GM23338 (cell line): Measurements from ENCODE around the gene LCN10. TPM values are rescaled to one million over a fixed set of nuclear protein-coding genes. Genes with fewer than 3 reads are reported as not detected.

ENCODE experiments used
- ATAC-seq: fragments of 200-7000 bp; cut with Tn5 transposase; 3 replicates; pipeline ENCODE4 v1.9.1; 2020
- DNase-seq: peaks from one replicate; pipeline ENCODE4 v3.0.0-alpha.2; 2015; ENCODE audit warnings: low spot score
- H2AFZ ChIP-seq: fragments of 200-600 bp; sonication (generic); 2 replicates; pipeline ENCODE4 v1.8.0; 2016; ENCODE audit warnings: antibody characterized with exemption, mild to moderate bottlenecking, moderate library complexity
- H3F3A ChIP-seq: fragments of 200-600 bp; sonication (generic); replicated peaks from 2 replicates; pipeline ENCODE4 v1.8.0; 2017; ENCODE audit warnings: antibody characterized with exemption, mixed run types, low read depth
- H3K27ac ChIP-seq: fragments of 200-600 bp; sonication (generic); 2 replicates; pipeline ENCODE4 v1.6.1; 2016; ENCODE audit warnings: low read depth
- H3K27me3 ChIP-seq: fragments of 200-600 bp; sonication (generic); 2 replicates; pipeline ENCODE4 v1.8.0; 2016; ENCODE audit warnings: mild to moderate bottlenecking, mixed run types, moderate library complexity; ENCODE audit not compliant: insufficient read depth
- H3K36me3 ChIP-seq: fragments of 200-600 bp; sonication (generic); 2 replicates; pipeline ENCODE4 v1.8.0; 2016; ENCODE audit warnings: mild to moderate bottlenecking; ENCODE audit not compliant: insufficient read depth
- H3K4me1 ChIP-seq: fragments of 200-600 bp; sonication (generic); 2 replicates; pipeline ENCODE4 v1.8.0; 2016; ENCODE audit warnings: mild to moderate bottlenecking, moderate library complexity; ENCODE audit not compliant: insufficient read depth
- H3K4me2 ChIP-seq: fragments of 200-600 bp; sonication (generic); 2 replicates; pipeline ENCODE4 v1.7.1; 2017; ENCODE audit warnings: mixed run types
- H3K4me3 ChIP-seq: fragments of 200-600 bp; sonication (generic); 2 replicates; pipeline ENCODE4 v1.6.1; 2016; ENCODE audit warnings: mixed run types
- H3K79me2 ChIP-seq: fragments of 200-600 bp; sonication (generic); replicated peaks from 2 replicates; pipeline ENCODE4 v1.8.0; 2017; ENCODE audit warnings: mild to moderate bottlenecking; ENCODE audit not compliant: insufficient read depth
- H3K9me2 ChIP-seq: fragments of 200-600 bp; sonication (generic); 2 replicates; pipeline ENCODE4 v1.8.0; 2017; ENCODE audit not compliant: insufficient read depth
- H4K20me1 ChIP-seq: fragments of 200-600 bp; sonication (generic); replicated peaks from 2 replicates; pipeline ENCODE4 v1.8.0; 2017; ENCODE audit warnings: mild to moderate bottlenecking; ENCODE audit not compliant: insufficient read depth
- H3K27ac Mint-ChIP-seq: 2 replicates; pipeline ENCODE4 v1.8.0; 2020; ENCODE audit warnings: inconsistent platforms, mild to moderate bottlenecking, moderate library complexity, mixed read lengths
- H3K27me3 Mint-ChIP-seq: 3 replicates; pipeline ENCODE4 v1.8.0; 2022; ENCODE audit warnings: low read depth, mild to moderate bottlenecking, moderate library complexity, mixed read lengths, inconsistent platforms; ENCODE audit not compliant: insufficient read depth, poor library complexity
- H3K36me3 Mint-ChIP-seq: 3 replicates; pipeline ENCODE4 v1.8.0; 2021; ENCODE audit warnings: low read depth, mild to moderate bottlenecking, inconsistent platforms, moderate library complexity, mixed read lengths
- H3K4me1 Mint-ChIP-seq: 3 replicates; pipeline ENCODE4 v1.8.0; 2020; ENCODE audit warnings: mild to moderate bottlenecking, inconsistent platforms, mixed read lengths
- H3K4me3 Mint-ChIP-seq: 3 replicates; pipeline ENCODE4 v1.8.0; 2021; ENCODE audit warnings: moderate library complexity, mild to moderate bottlenecking, inconsistent platforms, mixed read lengths
- H3K9me3 Mint-ChIP-seq: 3 replicates; pipeline ENCODE4 v1.8.0; 2020; ENCODE audit warnings: moderate library complexity, mild to moderate bottlenecking, inconsistent platforms, mixed read lengths
- CREB1 ChIP-seq: fragments of 250-450 bp; sonication (Bioruptor Pico); IDR thresholded peaks from 2 replicates; pipeline ENCODE4 v1.5.0; 2020; ENCODE audit warnings: low read depth, mild to moderate bottlenecking, moderate library complexity
- CTCF ChIP-seq, 2 experiments: fragments of 200-600 bp in 1 of 2; sonication (generic) in 1 of 2; conservative IDR thresholded peaks; 2 replicates each; pipeline versions ENCODE4 v1.5.1 to v1.6.1; 2016 to 2017; ENCODE audit warnings: antibody characterized with exemption in 2 of 2, low read depth in 2 of 2, mild to moderate bottlenecking in 2 of 2, moderate library complexity in 1 of 2
- ETS1 ChIP-seq: IDR thresholded peaks from 2 replicates; pipeline ENCODE4 v1.6.1; 2016; ENCODE audit warnings: antibody characterized with exemption
- EZH2 ChIP-seq: fragments of 200-600 bp; sonication (generic); IDR thresholded peaks from one replicate; pipeline ENCODE4 v1.8.0; 2017; ENCODE audit warnings: antibody characterized with exemption, mild to moderate bottlenecking, low read depth; ENCODE audit not compliant: unreplicated experiment
- EZH2phosphoT487 ChIP-seq: fragments of 200-600 bp; sonication (generic); IDR thresholded peaks from one replicate; pipeline ENCODE4 v1.8.1; 2018; ENCODE audit warnings: antibody characterized with exemption; ENCODE audit not compliant: unreplicated experiment
- JUNB ChIP-seq: IDR thresholded peaks from one replicate; pipeline ENCODE4 v1.6.1; 2016; ENCODE audit warnings: antibody characterized with exemption; ENCODE audit not compliant: unreplicated experiment
- NANOG ChIP-seq: IDR thresholded peaks from 2 replicates; pipeline ENCODE4 v1.6.1; 2016; ENCODE audit warnings: antibody characterized with exemption, borderline replicate concordance
- POLR2AphosphoS5 ChIP-seq: IDR thresholded peaks from 2 replicates; pipeline ENCODE4 v1.6.1; 2016; ENCODE audit warnings: antibody characterized with exemption, low read depth
- REST ChIP-seq: IDR thresholded peaks from one replicate; pipeline ENCODE4 v1.6.1; 2018; ENCODE audit warnings: antibody characterized with exemption; ENCODE audit not compliant: unreplicated experiment
- STAT1 ChIP-seq: IDR thresholded peaks from one replicate; pipeline ENCODE4 v1.6.1; 2016; ENCODE audit warnings: antibody characterized with exemption; ENCODE audit not compliant: unreplicated experiment
- ZNF114 ChIP-seq: fragments of 250-450 bp; sonication (Bioruptor Pico); IDR thresholded peaks from 2 replicates; pipeline ENCODE4 v1.5.0; 2020; ENCODE audit warnings: mild to moderate bottlenecking, moderate library complexity
- ZNF331 ChIP-seq: fragments of 250-450 bp; sonication (Bioruptor Pico); IDR thresholded peaks from 2 replicates; pipeline ENCODE4 v1.5.0; 2020; ENCODE audit warnings: low read depth, mild to moderate bottlenecking, moderate library complexity
- ZNF462 ChIP-seq: fragments of 250-450 bp; sonication (Bioruptor Pico); IDR thresholded peaks from 2 replicates; pipeline ENCODE4 v1.5.0; 2020; ENCODE audit warnings: mild to moderate bottlenecking, moderate library complexity
- polyA plus RNA-seq: library from polyadenylated mRNA; unstranded; fragments of >200 nt; fragmentation: Nextera tagmentation; extraction: Ambion mirVana; gene quantifications from 2 replicates; pipeline ENCODE4 v1.2.1, GENCODE V29; 2016
- total RNA-seq: library from RNA; depleted of rRNA; stranded (reverse); fragments of >200 nt; shearing (Covaris generic); gene quantifications from 2 replicates; pipeline ENCODE4 v1.2.3, GENCODE V29; 2014

LCN10 gene
- total and polyA plus RNA-seq, 2 experiments from 2014 or later = 0.45 to 0.74 TPM

GRCh38 chr9:136698635-136699246 lies 44.0 kb downstream of the LCN10 start:
- Histone ChIP-seq H2AFZ (no peak overlapping the region), H3K4me2 (no peak overlapping the region), H3F3A (no peaks in the 10 kb centered on the region), H3K27ac (no peak overlapping the region), H3K9me2 (no peaks in the 10 kb centered on the region), H4K20me1 (no peaks in the 10 kb centered on the region), H3K36me3 (no peaks in the 10 kb centered on the region), H3K27me3 (no peaks in the 10 kb centered on the region), H3K79me2 (no peaks in the 10 kb centered on the region), H3K4me3 (no peak overlapping the region), H3K4me1 (no peaks in the 10 kb centered on the region; the same call in 1 of the 2 replicates)
- no peak overlapping the region for H3K27ac Mint-ChIP-seq
- H3K4me1 Mint-ChIP-seq = peaks cover 14% of the 10 kb centered on the region
- no peak for DNase-seq
- no peaks in the 10 kb centered on the region for H3K9me3 Mint-ChIP-seq
- TF ChIP-seq POLR2AphosphoS5 = no peak
- TF ChIP-seq EZH2 = no peak
- no peak for TF ChIP-seq ETS1
- no peak for TF ChIP-seq STAT1
- TF ChIP-seq CTCF (conservative IDR thresholded peaks at IDR 0.05; ENCODE audit: low read depth in 2 of 2) = no peak
- TF ChIP-seq CREB1 (CRISPR knock-in tag) = no peak
- no peak for TF ChIP-seq NANOG
- TF ChIP-seq JUNB = no peak
- no peak for TF ChIP-seq ZNF331 (CRISPR knock-in tag)
- no peak for TF ChIP-seq ZNF462 (CRISPR knock-in tag)
- no peak for TF ChIP-seq ZNF114 (CRISPR knock-in tag)
- TF ChIP-seq EZH2phosphoT487 = no peak
- TF ChIP-seq REST = no peak
- H3K36me3 Mint-ChIP-seq = no peaks in the 10 kb centered on the region
- peaks cover 20% of the 10 kb centered on the region for H3K27me3 Mint-ChIP-seq
- no peak for ATAC-seq
- H3K4me3 Mint-ChIP-seq = no peak overlapping the region
